HTERT RPE-1 (cell line): ENCODE measurements around the gene SCART1.
"Not testable (repeated sequence)": the region's sequence is repeated elsewhere in the genome, so short reads cannot be mapped to it uniquely, and the experiment has no call there.

Source experiments
- in situ Hi-C: fragments of 300-500 bp; cut with MboI; formaldehyde crosslinking; loops from 4 replicates; pipeline ENCODE4 v1.14.3; 2020; ENCODE audit warnings: low sequenced_read_pairs

The SCART1 gene

DNA sequence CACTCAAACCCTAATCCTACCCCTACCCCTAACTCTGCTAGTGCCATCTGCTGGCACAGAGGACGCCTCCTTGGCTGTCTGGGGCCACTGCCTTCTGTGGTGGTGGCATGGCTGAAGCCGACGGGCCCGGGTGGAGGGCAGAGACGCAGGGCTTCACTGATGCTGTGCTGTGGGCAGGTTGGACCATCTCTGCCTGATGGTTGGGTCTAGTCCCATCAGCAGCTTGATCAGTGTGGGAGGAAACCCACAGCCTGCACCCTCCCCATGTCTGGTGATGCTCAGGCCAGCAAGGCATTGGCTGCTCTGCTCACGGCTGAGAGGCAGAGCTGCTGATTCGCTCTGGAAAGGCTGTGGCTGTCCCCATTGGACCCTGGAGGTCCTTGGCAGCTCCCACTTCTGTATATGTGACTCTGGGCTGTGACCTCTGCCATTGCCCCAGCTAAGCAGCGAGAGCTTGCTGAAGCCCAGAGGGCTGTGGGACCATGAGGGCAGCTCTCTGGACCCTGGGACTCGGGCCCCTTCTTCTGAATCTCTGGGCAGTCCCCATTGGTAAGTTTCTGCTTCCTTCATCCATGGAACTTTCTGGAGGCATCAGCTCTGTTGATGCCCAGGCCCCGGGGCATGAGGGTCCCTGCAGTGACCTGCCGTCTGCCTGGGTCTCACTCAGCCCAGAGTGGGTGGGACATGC lies at the start of gene SCART1:
TSS of gene SCART1 (plus strand) at position 430 of the 688 bp plus-strand sequence. CDS start at position 483, 53 bp downstream.
- in situ Hi-C loops, result no loop called here

DNA sequence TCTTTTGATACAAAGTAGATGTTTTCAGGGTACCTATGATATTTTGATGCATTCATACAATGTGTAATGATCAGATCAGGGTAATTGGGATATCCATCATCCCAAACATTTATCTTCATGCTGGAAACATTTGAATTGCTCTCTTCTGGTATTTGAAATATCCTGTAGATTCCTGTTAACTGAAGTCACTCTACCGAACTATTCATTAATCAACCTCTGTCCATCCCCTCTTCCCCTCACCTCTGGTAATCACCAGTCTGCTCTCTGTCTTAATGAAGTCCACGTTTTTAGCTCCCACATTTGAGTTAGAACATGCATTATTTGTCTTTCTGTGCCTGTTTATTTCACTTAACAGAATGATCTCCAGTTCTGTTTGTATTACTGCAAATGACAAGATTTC lies 48.5 kb upstream of the SCART1 start:
- in situ Hi-C loops, result no loop called here

DNA sequence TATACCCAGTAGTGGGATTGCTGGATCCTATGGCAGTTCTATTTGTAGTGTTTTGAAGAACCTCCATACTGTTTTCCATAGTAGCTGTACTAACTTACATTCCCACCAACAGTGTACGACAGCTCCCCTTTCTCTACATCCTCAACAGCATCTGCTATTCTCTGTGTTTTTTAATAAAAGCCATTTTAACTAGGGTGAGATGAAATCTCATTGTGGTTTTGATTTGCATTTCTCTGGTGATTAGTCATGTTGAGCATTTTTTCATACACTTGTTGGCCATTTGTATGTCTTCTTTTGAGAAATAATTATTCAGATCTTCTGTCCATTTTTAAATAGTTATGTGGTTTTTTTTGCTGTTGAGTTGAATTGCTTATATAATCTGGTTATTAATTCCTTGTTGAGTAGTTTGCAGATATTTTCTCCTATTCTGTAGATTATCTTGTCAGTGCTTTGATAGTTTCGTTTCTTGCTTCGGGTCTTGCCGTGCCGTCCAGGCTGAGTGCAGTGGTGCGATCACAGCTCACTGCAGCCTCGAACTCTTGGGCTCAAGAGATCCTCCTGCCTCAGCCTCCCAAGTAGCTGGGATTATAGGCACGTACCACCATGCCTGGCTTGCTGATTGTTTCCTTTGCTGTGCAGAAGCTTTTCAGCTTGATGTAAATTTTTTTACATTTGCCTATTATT lies 47.8 kb upstream of the SCART1 start:
- in situ Hi-C loops, result no loop called here

DNA sequence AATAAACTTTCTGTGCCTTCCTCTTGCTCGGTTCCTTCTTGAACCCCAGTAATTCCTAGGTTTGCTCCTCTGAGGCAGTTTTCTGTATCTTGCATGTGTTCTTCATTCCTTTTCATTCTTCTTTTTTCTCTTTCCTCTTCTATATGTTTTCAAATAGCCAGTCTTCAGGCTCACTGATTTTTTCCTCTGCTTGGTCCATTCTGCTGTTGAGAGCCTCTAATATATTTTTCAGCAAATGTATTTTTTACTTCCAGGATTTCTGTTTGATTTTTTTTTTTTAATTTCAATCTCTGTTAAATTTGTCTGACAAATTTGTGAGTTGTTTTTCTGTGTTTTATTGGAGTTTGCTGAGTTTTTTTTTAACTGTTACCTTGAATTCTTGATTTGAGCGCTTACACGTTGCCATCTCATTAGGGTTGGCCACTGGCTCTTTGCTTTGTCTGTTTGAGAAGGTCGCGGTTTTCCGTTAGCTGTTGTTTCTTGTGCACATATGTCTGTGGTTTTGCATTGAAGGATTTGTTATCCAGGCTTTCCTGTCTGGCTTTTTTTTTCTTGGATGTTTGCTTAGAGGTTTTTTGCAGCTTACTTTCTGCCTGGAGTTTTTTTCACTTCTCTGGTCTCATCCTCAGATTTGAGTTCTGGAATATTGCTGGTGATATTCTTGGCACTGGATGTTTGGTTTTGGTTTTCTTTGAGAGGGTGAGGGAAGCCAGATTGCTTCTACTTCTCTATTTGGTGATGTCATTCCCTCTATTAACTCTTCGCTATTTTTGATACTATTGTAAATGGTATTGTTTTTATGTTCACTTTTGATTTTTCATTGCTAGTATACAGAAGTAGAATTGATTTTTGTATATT lies 42.0 kb upstream of the SCART1 start:
- in situ Hi-C loops, result no loop called here

DNA sequence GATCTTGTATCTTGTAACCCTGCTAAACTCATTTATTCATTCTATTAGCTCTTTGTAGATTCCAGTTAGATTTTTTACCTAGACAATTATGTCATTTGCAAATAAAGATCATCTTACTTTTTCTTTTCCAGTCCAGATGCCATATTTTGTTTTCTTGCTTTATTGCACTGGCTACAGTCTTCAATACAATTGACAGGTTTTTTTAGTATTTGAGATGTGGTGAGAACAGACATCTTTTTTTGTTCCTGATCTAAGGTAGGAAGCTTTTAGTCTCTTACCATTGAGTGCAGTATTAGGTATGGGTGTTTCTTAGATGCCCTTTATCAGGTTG lies 41.4 kb upstream of the SCART1 start:
- in situ Hi-C loops, result no loop called here

DNA sequence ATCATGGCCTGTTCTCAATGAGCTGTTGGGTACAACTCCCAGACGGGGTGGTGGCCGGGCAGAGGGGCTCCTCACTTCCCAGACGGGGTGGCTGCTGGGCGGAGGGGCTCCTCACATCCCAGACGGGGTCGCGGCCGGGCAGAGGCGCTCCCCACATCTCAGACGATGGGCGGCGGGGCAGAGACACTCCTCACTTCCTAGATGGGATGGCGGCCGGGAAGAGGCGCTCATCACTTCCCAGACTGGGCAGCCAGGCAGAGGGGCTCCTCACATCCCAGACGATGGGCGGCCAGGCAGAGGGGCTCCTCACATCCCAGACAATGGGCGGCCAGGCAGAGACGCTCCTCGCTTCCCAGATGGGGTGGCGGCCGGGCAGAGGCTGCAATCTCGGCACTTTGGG lies 39.3 kb upstream of the SCART1 start:
- in situ Hi-C loops, result not testable (repeated sequence)

DNA sequence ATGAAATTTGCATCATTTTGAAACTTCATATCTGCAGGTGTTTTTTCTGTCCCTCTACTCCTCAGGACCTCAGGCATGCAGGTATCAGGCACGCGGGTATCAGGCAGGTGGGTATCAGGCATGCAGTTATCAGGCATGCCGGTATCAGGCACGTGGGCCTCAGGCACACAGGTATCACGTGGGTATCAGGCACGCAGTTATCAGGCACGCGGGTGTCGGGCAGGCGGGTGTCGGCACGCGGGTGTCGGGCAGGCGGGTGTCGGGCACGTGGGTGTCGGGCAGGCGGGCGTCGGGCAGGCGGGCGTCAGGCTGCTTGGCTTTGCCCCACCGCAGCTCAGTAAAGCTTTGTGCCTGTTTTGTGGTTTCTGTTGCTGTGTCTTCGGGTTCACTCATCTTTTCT lies 38.0 kb upstream of the SCART1 start:
- in situ Hi-C loops, result no loop called here

DNA sequence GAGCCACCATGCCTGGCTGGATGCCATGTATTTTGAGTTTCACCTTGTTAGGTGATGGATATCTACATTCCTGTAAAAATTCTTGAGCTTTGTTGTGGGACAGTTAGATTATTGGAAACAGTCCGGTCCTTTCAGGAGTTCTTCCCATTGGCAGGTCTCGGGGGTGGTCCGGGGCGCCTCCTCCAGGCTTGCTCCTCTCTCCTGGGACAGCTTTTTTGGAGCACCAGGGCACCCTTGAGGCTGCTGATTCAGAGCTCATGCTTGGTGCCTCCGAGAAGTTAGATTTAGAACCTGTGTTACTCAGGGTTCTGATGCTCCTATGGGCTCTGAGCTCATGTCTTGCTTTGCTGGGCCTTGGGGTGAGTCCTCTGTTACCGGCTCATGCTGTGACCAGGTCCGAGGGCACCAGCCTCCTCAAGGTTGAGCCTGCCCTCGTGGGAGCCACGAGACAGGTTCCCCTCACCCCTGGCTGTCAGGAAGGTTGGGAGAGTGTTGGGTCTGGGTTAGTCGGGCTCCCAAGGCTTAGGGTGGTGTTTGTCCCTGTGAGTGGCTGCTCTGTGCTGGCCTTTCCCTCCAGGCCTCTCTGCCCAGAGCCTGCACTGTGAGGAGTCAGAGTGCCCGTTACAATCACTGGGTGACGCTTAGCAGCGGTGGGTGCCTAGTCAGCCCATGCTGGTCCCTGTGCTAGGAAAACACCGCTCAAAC lies 35.3 kb upstream of the SCART1 start:
- in situ Hi-C loops, result no loop called here

DNA sequence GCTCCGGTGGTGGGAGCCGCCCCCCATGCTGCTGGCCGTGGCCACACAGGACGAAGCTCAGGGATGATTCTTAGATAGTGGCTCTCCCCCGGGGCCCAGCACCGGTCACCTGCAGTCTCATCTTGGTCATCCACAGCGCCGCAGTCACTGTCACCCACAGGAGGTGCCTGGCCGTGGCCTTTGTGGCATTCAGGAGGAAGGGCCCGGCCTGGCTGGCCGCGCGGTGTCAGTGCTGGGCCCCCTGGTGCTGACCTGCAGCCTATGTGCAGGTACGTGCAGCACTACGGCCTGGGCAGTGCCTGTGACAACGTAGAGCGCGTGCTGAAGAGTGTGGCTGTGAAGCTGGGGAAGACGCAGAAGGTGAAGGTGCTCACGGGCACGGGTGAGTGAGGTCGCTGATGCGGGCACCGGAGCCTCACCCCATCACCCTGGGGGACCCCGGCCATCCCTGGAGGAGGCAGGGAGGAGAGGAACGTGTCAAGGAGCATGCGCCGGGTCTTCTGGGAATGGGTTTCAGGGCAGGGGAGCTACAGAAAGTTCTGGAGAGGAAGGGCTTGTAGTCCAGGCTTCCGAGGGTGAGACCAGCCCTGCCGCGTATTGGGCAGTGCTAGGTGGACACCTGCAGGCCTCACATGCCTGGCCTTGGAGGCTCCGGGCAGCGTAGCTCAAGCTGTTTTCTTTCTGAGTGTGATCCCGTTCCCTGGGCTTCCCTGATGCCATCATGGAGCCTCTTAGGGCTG lies 34.4 kb upstream of the SCART1 start:
- in situ Hi-C loops, result no loop called here

DNA sequence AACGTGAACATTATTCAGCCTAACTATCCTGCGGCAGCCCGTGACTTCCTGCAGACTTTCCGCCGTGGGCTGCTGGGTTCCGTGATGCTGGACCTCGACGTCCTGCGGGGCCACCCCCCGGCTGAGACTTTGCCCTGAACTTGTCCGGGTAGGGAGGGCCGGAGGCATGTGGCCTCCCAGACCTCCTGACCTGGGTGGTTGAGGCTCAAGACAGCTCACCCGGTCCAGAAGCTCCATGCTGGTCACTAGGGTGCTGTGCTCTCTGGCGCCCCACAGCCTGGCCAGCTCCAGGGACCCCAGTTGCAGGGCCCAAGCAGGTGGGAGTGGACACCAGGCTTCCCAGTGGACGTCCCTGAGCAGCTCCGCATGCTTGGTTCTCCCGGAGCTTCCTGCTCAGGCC lies 33.7 kb upstream of the SCART1 start:
- in situ Hi-C loops, result no loop called here

DNA sequence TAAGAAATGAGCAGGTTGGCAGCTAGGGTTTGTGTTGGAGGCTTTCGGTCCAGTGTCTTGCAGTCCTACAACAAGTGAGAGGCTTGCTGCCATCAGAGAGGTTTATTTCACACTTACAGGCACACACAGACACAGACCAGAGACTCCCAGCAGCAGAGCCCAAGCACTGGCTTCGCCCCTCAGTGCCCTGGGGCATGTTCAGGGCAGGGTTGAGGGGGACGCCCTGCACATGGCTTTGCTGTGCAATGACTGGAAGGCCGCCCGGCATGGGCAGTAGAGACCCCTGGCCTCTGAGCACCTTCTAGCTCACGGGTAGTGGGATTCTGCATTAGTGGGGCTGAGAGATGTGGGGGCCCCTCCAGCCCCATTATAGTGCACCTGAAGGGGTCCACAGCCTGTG lies 33.2 kb upstream of the SCART1 start:
- in situ Hi-C loops, result no loop called here

DNA sequence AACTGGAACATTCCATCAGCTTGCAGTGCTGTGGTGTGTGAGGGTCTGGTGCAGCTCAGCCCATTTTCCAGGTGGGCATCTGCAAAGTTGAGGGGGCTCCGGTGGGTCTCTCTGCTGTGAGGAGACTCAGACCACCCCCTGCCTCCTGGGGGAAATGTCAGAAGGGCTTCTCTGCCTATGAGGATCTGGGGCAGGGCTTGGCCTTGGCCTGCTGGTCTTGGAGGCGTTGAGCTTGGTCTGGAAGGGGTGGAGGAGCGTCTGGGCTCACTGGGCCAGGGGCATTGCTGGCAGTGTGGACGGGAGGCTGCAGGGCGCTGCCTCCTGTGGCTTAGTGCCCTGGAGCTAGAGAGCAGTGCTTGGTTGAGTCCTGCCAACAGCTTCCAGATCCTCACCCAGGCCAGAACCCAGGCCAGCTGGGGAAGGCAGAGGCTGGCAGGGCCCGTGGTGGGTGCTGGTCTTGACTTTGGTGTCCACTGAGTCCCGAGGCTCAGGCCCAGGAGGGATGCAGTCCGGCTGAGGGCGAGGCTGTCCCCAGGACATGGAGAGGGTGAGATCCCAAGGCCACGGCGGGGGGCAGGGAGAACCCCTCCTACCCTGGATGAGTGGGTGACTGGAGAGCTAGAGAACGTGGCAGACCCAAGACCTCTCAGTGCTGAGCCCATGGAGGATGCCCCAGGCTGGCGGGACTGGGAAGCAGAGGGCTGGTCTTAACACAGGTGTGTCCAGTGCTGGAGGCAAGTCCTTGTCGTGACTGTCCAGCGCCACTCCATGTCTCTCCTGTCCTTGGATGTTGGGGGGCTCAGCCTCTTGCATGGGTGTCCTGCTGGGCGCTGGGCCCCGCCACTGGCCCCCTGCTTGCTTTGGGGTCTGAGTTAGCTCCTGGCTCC lies 32.2 kb upstream of the SCART1 start:
- in situ Hi-C loops, result no loop called here

DNA sequence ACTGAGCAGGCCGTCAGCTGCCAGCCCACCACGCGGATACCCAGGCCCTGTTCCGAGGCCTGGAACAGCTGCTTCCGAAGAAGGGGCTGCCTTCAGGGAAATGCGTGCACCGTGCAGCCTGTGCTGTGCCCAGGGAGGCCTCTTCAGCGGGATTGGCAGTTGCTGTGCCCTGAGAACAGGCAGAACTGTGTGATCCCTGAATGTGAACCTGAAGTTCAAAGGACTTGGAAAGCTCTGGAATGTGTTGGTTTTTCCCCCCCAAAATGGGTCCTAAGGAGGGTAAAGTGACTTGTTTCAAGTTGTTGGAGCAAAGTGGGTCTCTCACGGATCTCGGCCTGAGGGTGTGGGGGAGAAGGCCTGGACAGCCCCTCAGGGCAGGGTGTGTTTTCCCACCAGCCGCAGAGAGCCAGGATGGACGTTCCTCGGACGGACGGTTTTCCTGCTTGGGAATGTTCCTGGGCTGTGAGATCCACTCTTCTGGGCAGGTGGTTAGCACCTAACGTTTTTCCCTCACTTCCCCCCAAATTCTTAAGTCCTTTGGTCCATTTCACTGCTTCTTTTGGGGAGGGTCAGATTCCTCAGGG lies 31.4 kb upstream of the SCART1 start:
- in situ Hi-C loops, result no loop called here

DNA sequence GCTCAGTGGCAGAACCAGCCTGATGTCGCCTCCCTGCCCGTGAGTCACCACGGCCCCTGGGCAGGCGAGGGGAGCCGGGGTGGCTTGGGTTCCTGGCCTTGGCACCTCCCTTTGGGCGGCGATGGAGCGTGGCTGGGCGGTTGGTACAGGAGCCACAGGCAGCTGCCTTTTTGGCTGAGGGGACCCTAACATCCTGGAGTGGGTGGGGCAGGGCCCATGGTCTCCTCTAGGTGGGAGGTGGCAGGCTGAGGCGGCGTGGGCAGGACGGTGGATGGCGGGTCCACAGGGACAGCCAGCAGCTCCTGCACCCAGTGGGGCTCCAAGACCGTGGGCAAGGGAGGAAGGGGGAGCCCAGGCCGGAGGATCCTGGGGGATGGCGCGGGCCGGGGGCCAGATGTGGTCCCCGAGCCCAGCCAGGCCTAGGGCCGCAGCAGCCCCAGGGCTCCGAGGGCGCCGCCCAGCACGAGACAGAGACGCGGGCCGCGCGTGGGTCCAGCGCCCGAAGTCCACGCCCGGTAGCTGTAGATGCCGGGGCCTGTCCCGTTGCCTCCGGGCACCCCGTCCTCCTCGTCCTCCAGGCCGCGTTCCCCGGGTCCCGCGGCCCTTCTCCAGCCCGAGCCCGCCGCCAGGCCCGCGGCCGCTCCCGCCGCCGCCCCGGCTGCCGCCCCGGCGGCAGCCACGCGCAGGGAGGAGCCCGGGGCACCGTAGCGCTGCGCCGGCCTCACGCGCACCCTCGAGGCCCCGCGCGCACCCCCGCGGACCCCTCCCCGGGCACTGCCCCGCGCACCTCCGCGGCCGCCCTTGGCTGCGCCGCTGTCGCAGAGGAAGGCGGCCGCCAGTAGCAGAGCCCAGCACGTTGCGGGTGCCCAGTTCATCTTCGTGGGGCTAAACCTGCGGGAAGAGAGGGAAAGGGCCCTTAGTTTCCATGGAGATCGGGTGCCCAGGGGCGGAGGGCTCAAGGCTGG lies 30.7 kb upstream of the SCART1 start:
- in situ Hi-C loops, result no loop called here

DNA sequence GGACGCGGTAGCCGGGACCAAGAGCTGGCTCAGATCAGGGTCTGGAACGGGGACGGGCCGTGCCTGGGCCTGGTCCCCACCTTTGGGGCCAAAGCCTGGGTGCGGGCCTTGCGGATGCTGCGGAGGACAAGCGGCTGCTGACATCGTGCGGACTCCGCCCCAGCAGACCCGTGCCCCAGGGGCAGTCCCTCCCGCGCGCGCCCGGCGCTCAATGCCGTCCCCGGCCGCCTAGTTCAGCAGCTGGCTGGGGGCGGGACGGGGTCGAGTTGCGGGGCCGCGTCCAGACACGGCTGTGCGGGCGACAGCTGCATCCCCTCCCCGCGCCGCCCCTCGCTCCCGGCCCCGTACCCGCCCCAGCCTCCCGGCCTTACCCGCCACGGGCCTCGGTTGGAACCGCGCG lies 29.6 kb upstream of the SCART1 start:
- in situ Hi-C loops, result not testable (repeated sequence)

DNA sequence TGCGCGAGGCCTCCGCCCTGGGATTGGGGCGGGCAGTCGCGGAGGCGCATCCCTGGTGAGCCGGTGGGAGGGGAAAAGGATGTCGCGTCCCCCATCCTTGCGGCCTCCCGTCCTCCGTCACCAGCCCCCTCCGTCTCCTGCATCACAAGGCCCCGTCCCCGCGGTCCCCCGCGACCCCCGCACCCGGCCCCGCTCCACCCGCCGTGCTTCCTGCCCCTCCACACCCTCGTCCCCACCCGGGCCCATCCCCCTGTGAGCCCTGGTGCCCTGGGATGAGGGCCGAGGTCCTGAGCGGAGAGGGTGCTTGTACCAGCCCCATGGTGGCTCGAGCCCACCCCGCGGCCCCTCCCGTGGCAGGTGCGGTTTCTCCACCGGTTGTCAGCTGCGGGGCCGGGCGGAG lies 29.1 kb upstream of the SCART1 start, which contains the start of gene SPRN:
TSS of gene SPRN (minus strand) at position 25 of the 400 bp plus-strand sequence. CDS start 944 bp downstream, outside the sequence.
- in situ Hi-C loops, result not testable (repeated sequence)

DNA sequence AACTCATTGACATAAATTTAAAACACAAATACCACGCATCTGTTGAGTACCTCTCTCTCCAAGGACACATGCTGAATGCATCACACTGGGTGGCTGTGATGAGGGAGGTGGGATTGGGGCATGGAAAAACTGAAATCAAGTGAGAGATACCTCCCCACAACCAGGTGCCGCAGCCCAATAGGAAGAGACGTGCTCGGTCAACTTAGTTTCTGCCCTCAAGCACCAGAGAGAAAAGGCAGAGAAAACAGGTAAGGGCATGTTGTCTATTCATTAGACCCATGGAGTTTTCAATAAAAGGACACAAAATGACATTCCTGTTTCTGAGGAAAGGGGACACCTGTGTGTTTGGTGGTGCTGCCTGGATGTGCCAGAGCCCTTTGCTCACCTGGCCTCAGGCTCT lies 24.2 kb upstream of the SCART1 start:
- in situ Hi-C loops, result not testable (repeated sequence)
